DMS153 treated with DMSO at 0.1 percent for 48 hours (cell line): ENCODE data around the gene OPCML.
A peak's percentile ranks its signal among the peaks of the same experiment; 100 is the strongest.

ENCODE experiments used
- DNase-seq: peaks from one replicate; lab custom pipeline; 2025; ENCODE audit not compliant: unreplicated experiment; lab: John Stamatoyannopoulos, UW

OPCML gene

DNA sequence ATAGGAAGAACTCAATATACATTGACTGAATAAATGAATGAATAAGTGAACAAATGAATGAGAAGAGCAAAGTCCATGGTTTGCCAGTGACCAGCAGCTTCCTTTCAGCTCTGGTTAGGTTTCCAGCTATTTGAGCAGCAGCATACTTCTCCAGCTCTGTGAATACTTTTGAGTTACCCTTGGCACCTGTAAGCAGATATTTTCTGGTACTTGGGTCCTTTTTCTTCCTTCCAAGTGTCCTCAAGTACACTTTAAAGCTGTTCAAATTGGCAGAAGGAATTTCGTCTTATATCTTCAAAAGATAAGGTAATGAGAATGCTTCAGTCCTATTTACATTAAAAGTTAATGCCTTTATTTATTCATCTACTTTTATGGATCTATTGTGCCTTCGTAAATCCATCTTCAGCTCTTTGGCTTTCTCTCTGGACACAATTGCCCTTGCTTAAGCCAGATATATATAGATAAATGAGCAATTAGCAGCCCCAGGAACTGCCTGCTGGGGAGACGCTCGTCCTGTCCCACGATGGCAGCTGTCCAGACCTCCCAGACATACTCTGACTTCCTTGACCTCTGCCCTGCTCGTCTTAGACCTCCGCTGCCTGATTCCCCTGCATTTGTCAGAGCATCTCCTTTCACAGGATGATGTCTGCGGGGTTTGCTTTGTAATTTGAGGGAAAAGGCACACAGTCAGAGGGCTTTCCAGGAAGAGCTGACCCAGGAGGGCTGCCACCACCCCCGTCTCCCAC, 926.3 kb downstream of the OPCML start:
- DNase-seq, result no peak

DNA sequence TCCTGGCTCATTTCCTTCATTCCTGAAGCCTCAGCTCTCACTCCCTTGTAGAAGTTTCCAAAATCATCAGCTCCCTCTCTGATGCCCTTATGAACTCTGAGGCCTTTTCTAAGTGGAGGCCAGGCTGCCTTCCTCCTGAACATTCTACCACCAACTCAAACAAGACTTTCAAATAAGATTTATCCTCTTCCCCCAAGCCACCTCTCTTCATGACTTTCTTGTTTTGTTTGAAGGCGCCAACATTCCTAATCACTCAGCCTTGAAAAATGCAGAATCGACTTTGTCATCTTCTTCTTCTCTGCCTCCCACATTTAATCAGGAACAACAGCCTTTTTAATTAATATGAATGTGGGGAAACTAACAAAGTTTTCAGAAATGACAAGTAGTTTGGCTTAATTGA, 927.9 kb downstream of the OPCML start:
- no peak for DNase-seq

DNA sequence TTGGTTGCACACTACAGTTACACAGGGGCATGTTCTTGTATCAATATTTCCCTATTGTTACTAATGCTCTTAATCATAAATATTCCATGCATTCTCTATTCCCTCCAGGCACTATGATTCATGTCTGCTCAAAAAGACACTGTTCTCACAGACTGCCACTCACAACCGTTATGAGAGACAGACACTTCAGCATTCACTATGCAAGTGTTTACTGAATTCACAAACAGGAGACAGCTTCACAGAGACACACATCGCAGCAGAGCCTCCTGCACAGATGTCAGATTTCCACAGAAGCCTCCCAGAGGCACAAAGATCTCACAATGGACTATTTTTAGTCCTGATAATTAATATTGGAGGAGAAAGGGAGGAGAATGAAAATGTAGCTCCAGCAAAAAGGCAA, 930.4 kb downstream of the OPCML start:
- DNase-seq, result no peak

DNA sequence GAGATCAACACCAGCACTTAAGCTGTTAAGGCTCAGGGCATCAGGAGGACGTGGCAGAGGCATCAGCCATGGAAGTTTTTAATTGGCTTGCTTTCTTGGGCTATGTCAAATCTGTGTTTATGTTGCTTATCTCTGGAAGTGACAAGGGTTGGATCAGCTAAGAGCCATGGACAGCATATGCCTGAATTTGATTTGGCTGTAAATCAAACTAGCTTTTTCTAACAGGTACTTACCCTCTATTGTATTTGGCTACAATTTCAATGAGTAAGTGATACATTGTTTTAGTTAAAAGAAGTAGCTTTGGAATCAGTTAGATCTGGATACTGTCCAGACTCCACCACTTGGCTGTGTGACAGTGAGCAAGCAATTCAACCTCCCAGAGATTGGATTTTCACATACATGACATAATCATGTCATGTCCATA, 936.6 kb downstream of the OPCML start:
- DNase-seq, result peak; percentile 19

DNA sequence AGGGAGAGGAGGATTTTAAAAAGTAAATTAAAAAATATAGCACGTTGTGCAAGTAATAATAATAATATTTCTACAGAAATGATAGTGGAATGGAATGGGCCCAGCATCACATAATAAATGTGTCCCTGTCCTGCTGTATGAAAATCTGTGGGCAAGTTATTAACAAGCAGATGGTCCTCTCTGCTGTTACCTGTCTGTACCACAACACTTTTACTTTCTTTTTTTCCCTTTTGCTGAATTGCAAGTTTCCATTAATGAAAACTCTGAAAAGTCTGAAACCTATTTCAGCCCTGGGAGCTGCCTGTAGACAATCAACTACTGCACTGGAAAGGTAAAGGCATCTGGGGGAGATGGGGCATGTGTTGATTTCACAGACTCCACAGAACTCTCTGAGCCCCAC, 937.1 kb downstream of the OPCML start:
- no peak for DNase-seq

DNA sequence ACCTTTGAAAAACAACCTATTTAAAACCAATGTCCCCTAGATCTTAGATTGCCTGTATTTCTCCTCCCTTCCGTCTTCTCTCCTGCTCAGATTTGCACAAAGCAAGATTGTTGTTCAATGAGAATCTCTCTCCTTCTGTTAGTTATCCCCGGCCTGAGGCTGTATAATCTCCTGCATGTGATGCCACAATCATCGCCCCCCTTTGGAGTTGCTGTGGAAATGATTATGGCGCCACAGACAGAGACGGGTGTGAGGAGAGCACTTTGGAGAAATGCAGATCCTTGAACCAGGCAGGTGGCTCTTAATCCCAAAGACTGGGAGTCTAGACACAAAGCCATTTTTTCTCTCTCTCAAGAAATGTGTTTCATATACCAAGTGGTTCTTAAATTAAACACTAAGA, 941.3 kb downstream of the OPCML start:
- no peak for DNase-seq

DNA sequence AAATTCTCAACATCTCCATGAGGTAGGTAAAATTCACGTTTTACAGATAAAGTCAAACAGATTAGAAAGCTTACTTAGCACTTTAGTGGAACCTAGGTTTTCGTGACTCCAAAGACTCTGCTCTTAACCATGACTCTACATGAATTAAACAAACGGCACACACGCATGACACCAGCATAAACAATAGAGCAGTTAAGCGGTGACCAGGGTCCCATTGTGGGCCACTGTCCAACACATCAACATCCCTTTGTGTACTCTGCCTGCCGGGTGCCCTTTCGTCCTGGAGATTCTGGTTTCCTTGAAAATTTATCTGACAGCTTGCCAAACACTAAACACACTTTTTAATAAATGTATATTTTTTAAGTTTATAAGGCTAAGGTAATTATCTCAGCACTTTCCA, 941.7 kb downstream of the OPCML start:
- no peak for DNase-seq

DNA sequence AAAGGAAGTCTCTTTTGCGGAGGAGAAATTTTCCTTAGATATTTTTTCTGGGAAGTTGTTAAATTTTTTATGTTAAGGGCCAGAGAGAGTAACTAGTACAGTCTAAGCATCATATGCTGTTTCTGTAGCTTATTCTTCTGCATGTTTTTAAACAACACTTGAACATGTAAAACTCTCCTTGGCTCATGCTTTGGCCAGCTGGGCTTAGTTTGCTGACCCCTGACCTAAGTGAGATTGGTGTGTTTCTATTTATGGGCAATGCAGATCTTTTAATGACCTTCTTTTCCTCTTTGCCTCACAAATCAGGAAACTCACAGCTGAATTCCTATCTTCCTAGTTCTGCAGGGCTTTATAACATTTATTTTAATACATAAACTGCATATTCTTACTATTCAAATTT, 942.5 kb downstream of the OPCML start:
- DNase-seq, result no peak

DNA sequence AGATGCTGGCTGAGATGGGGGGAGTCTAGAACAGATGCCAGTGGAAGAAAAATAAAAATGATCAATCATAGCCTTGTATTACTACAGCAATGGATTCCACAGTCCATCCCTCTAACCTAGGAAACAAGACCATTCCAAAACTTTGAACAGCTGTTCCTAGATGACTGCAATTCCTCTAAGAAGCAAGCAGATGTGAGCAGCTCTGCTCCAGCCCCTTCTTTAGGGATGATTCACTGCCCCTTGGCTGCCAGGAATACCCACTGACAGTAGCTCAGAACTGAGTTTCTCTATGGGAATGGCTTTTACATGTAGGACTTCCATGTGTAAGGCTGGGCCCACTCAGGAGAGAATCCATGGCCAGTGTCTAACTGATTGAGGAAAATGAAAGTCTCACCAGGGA, 943.9 kb downstream of the OPCML start:
- DNase-seq, result no peak

DNA sequence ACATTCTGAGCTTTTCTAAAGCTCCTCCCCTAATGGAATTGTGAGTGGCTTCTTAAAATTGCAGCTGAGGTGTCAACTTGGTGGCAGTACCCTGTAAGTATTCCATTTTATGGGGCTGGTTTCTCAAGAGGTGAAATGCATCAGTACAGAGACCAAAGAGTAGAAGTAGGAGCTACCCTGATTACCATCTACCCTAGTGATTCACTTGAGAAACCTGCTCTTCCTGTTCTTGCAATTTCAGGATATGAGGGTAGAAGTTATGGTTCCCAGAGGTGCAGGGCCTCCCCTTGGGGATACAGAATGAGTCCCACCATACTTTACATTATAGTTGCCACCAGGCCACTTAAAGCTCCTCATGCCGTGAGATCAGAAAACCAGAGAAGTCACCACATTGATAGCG, 944.6 kb downstream of the OPCML start:
- no peak for DNase-seq

DNA sequence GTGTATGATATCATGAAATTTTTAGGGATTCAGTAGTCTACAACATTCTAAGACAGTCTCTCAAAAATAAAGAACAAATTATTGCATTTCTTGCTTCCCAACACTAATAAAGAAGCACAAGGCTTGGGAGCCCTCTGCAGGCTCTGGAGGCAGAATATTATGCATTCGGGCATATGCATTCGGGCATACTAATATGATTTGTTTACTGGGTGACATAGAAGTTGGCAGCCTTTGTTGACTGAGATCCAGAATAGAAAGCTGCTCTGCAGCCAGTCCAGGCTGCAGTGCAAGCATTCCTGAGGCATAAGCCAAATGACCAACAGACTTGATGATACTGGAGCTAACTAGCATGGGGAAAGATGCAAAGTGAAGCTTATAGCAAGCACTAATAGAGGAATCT, 945.5 kb downstream of the OPCML start:
- no peak for DNase-seq

DNA sequence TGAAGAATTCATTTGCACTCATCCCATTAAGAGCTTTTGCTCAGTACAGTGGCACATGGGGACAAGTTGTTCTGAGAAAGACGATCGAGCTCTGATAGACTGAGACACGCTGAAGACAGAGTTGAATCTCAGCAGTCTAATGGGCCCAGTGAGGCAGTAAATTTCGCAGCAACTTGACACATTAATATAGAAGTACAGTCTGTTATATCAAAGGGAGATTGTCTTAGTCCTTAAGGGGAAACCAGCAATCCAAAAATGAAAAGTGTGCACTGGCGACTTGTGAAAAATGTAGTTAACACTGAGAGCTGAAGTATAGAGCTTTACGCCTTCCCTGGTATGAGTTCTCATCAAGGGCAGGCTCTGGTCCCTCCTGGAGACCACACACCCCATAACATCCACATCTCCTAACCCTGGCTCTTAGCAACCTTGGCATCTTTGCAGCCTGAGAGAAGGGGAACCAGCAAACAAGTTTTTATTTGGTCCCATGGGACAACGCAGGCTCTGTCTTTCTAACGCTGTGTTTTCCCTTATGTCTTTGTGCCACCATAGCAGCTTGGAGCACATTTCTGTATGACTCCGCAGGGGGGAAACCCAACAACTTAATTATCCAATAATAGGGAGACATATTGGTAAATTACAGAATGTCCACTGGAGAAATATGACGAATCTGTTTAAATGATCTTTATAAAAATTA, 952.5 kb downstream of the OPCML start:
- DNase-seq, result no peak

DNA sequence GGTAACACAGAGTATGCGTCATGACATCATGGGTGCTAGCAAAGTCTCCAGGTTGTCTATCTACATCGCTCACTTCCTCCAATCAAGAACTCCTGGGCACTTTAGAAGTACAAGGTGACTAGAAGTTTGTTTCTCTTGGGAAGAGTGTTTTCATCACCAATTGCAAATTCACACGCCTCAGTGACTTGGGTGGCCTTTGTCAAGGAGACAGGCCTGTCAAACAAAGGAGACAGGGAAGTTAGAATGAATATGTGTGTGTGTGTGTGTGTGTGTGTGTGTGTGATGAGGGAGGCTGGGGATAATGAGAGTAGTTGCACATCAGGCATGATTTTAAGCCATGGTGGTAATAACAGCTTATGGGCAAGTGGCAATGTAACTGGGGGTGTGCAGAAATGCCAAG, 953.2 kb downstream of the OPCML start:
- no peak for DNase-seq

DNA sequence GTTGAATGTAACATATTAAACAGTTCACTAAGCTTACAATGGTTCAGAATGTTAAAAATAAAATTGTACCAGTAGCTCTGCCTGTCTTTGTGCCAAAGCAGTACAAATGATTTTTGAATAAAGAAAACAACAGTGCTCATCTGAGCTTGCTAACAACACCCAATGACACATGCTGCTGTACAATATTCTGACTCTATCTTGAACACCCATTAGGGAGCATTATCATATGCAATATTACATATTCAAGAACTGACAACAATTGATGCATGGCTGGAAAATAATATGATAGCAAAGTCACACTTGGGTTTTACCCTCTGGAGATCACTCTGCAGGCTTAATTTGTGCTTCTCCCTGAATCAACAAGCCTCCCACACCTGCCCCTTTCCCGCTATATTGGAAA, 953.7 kb downstream of the OPCML start:
- DNase-seq, result no peak

DNA sequence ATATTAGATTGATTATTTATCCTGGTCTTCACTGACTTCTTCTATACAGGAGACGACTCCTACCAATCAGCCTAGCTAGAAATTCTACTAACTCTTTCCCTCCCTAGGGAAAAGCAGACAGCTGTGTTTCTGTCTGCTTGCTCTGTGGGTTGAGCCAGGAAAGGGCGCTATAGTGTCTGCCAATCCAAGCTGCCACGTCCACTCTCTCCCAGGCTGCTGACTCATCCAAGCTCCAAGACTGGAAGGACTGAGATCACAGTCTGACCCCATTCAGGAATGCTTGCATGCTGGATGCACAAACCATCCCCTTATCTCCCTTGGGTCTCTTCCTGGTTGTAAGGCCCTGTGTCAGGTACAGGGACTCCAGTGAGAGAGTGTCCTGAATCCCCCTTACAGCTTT, 955.6 kb downstream of the OPCML start:
- DNase-seq, result no peak

DNA sequence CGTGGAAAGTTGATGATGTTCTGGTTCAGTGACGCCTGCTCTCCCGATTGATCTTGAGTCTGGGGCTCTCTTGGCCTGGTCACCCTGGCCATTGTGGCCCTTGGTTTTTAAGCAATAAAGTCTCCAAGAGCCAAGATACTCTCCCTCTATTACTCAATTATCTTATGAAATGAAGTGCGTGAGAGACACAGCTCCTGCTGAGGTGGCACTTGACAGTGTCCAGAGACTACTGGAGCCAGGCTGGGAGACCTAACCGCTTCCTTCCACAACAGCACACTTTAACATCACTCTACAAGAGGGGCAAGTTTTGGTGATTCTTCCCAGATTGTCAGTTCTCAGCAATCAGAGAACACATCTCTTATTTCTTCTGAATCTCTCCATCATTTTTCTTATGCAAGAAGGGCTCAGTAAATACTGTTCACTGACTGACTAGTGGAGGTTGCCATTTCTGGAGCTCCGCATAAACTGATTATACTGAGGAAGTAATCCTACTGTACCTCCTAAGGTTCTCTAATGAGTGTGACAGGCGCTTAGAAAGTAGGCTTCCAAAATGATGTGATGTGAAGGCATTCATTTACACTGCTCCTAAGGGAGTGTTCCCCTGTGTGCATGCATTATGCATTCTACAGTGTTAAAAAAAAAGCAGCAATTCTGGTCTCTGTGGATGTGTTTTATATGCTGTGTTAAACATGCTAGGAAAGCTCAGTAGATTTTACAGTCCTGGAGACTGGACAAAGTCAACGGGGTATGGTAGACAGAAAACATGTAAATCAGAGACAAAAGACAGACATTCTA, 968.0 kb downstream of the OPCML start:
- no peak for DNase-seq

DNA sequence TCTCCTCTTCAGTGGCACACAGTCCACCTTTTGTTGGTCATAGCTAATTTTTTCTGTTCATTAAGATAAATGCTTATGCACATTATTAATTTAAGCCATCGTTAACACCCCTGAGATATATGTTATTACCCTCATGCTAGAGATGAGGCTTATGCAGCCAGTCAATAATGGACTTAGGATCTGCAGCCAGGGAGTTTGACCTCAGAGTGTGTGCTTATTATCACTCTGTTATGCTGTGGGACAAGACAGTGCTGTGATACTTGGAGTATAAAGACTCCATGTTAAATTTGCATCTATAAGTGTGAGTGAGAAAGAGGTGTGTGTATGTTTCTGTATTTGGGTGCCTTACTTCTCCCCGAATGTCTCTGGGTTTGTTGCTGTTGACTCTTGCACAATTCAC, 969.3 kb downstream of the OPCML start:
- no peak for DNase-seq

DNA sequence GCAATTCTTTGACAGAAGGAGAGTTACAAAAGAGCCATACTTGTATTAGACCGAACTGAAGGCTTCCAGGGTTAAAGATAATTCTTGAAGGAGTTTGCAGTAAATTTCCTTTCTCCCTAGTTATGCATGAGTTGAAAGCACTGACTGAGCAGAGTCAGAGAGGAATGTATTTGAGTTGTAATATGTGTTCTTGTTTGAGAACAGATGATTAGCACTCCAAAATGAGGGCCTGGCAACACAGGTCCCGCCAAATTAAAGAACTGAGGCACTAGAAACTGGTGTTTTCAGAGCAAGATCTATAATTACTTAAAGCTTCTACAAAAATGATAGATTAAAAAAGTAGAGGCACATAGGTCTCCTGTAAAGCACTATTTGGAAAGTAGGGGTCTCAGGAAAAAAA, 970.4 kb downstream of the OPCML start:
- DNase-seq, result no peak

DNA sequence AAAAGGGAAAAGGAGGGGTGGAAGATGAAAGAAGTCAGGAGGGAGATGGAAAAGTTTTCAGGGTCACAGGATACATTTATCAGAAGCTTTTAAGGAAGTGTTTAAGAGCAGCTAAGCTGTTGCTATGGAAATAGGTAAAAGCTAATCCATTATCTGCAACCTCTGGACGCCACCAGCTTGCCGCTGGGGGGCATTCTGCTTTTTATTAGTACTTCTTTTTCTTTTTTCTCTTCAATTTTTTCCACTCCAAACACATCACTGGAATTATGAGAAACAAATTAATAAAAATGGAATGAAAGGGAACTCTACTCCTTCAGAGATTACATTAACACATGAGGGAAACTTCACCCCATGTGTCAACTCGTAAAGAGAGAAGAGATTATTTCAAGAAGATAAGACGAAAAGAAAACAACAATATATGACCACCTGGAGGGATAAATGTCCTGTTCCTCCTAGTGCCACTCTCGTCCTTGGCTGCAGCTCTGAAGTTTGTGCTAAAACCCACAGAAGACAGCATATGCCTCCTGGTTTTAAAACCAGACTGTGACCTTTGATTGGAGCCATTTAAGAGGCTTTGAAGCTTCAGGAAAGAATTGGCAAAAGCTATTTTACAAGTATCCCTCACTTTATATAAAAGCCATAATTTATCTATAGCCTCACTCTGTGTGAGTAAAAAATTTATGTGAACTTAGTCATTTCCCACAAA, 972.8 kb downstream of the OPCML start:
- no peak for DNase-seq

DNA sequence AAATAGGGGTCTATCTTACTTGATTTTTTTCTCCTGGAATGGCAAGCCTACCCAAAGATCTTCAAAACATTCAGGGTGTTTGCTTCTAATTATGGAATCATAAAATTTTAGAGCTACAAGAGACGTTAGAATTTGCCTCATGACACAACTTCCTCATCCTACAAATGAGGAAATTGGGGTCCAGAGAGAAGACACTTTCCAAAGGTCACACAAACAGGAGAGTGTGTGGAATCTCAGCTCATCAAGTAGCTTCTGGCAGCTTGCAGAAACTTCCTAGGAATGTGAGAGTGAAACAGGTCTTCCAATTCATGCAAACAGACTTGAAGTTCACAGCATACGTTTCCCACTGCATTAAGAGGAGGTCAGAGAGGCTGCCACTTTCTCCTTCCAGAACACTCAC, 976.0 kb downstream of the OPCML start:
- DNase-seq, result no peak

DNA sequence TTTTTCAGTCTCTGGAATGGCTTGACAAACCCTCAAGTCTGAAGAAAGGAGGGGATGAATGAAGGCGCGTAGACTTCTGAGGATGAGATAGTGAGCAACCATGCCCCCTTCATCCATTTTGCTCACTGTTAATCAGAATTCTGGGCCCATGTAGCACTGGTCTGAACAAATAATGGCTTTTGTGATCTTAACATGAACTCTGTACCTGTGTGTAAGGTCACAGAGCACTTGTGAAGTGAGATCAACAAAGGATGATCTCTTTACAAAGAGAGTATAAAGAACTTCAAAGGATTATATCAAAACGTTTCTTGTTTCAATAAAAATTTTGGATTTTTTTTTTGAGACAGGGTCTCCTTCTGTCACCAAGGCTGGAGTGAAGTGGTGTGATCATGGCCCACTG, 976.7 kb downstream of the OPCML start:
- DNase-seq, result no peak
